ENCODE data around the gene CRYBG1. TPM values are rescaled to one million over a fixed set of nuclear protein-coding genes. Genes with fewer than 3 reads are reported as not detected.
"Not testable (repeated sequence)": the region's sequence is repeated elsewhere in the genome, so short reads cannot be mapped to it uniquely, and the experiment has no call there.

CRYBG1 gene
- total RNA-seq, 1 donor from 2014 or later = 0.06 TPM

DNA sequence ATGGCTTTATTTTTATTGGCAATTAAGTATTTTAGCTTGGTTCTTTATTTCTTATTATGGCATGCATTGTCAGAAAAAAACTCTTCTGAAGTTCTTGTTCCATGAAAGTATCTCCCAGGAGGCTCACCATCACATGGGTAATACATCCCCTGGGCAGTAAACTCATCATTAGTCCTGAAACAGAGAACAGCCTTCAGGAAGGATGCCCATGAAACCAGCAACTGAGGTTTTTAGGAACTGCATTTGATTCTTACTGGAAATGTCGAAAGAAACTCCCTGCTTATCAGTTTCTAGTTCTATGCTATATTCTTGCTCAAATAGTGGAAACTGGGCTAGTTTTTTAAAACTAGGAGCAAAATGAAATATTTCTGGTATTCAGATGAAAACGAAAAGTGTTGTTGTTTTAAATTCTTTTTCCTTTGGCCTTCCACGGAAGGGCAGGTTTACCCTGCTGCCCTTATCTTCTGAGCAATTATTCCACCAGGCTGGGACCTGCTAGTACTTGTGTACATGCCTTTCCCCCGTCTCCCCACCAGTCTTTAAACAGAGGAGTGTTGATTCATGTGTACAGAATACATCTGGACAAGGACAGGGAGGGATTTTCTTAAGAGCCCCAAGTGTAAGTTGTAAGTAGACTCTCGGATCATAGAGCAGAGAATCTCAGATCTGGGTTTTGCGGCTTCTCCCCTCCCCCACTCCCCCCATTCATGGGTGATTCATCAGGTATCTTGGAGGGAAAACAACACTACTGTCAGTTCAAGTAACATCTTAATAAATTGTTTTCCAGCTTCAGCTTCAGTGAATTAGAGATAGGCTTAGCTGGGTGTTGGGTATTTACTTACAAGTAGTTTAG is 187.3 kb downstream of the CRYBG1 start:
- Histone ChIP-seq H3K9ac (no peak overlapping the region), H3K4me3 (no peak overlapping the region), H3K4me1 (no peaks in the 10 kb centered on the region), H3F3A (ENCODE audit: low read depth) (no peaks in the 10 kb centered on the region), H3K4me2 (no peak overlapping the region), H3K36me3 (no peaks in the 10 kb centered on the region), H3K27me3 (no peaks in the 10 kb centered on the region), H3K9me3 (ENCODE audit: low read depth) (no peaks in the 10 kb centered on the region), H3K79me2 (ENCODE audit: low read depth) (no peaks in the 10 kb centered on the region), H3K27ac (no peak overlapping the region), H2AFZ (replicated peaks) (no peak overlapping the region), H4K20me1 (ENCODE audit: low read depth) (no peaks in the 10 kb centered on the region)
- no peak overlapping the region for H3K27ac Mint-ChIP-seq
- H3K27me3 Mint-ChIP-seq (ENCODE audit: insufficient read depth, low read depth) = peaks cover 5% of the 10 kb centered on the region
- DNase-seq (ENCODE audit: low spot score) = no peak
- no peaks in the 10 kb centered on the region for H3K36me3 Mint-ChIP-seq
- no peak for TF ChIP-seq EZH2phosphoT487 (IDR thresholded peaks at IDR 0.05)
- TF ChIP-seq, protein P1, sequence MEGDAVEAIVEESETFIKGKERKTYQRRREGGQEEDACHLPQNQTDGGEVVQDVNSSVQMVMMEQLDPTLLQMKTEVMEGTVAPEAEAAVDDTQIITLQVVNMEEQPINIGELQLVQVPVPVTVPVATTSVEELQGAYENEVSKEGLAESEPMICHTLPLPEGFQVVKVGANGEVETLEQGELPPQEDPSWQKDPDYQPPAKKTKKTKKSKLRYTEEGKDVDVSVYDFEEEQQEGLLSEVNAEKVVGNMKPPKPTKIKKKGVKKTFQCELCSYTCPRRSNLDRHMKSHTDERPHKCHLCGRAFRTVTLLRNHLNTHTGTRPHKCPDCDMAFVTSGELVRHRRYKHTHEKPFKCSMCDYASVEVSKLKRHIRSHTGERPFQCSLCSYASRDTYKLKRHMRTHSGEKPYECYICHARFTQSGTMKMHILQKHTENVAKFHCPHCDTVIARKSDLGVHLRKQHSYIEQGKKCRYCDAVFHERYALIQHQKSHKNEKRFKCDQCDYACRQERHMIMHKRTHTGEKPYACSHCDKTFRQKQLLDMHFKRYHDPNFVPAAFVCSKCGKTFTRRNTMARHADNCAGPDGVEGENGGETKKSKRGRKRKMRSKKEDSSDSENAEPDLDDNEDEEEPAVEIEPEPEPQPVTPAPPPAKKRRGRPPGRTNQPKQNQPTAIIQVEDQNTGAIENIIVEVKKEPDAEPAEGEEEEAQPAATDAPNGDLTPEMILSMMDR (IDR thresholded peaks at IDR 0.05) = no peak
- TF ChIP-seq EZH2 (IDR thresholded peaks at IDR 0.05) = no peak
- H3K4me3 Mint-ChIP-seq = no peak overlapping the region
- peaks cover 4% of the 10 kb centered on the region for H3K4me1 Mint-ChIP-seq
- H3K9me3 Mint-ChIP-seq = no peaks in the 10 kb centered on the region

DNA sequence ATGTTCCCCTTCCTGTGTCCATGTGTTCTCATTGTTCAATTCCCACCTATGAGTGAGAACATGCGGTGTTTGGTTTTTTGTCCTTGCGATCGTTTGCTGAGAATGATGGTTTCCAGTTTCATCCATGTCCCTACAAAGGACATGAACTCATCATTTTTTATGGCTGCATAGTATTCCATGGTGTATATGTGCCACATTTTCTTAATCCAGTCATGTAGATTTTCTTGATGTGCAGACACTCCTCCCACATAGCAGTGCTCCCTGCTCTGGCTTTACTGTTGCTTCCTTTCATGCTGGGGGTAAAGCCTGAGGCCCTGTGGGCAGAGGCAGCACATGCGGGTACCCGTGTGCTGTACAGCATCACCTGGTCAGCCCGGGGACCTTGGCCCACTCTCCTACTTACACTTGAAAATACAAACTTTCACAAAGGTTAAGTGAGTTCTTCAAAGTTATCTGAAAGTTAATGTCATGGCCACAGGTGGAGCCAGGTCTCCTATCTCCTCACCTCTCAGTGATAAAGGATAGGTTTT is 188.5 kb downstream of the CRYBG1 start:
- H4K20me1 ChIP-seq (ENCODE audit: low read depth); H3K9ac ChIP-seq; H2AFZ ChIP-seq (replicated peaks); H3K27me3 Mint-ChIP-seq (ENCODE audit: insufficient read depth, low read depth); H3K4me3 ChIP-seq; H3F3A ChIP-seq (ENCODE audit: low read depth); H3K4me2 ChIP-seq; DNase-seq (ENCODE audit: low spot score); H3K4me3 Mint-ChIP-seq; H3K79me2 ChIP-seq (ENCODE audit: low read depth); H3K4me1 Mint-ChIP-seq; H3K27ac Mint-ChIP-seq; H3K9me3 ChIP-seq (ENCODE audit: low read depth); H3K27ac ChIP-seq; H3K36me3 ChIP-seq; H3K4me1 ChIP-seq; H3K27me3 ChIP-seq; H3K36me3 Mint-ChIP-seq; H3K9me3 Mint-ChIP-seq: not testable (repeated sequence)

- Mint-ChIP-seq H3K4me1 (peaks cover 4% of the 10 kb centered on the region), H3K4me3 (no peak overlapping the region), H3K9me3 (no peaks in the 10 kb centered on the region), H3K36me3 (no peaks in the 10 kb centered on the region), H3K27ac (no peak overlapping the region), H3K27me3 (ENCODE audit: insufficient read depth, low read depth) (peaks cover 5% of the 10 kb centered on the region)
- TF ChIP-seq, protein P1 (IDR thresholded peaks at IDR 0.05) = no peak
- TF ChIP-seq EZH2 (IDR thresholded peaks at IDR 0.05) = no peak
- TF ChIP-seq EZH2phosphoT487 (IDR thresholded peaks at IDR 0.05) = no peak
- no peak overlapping the region for H3K4me3 ChIP-seq
- no peak for DNase-seq (ENCODE audit: low spot score)
- no peaks in the 10 kb centered on the region for H3F3A ChIP-seq (ENCODE audit: low read depth)
- H3K79me2 ChIP-seq (ENCODE audit: low read depth) = no peaks in the 10 kb centered on the region
- H3K36me3 ChIP-seq = no peaks in the 10 kb centered on the region
- H3K4me2 ChIP-seq = no peak overlapping the region
- no peak overlapping the region for H3K9ac ChIP-seq
- H3K27ac ChIP-seq = no peak overlapping the region
- no peaks in the 10 kb centered on the region for H3K9me3 ChIP-seq (ENCODE audit: low read depth)
- no peaks in the 10 kb centered on the region for H3K27me3 ChIP-seq
- no peaks in the 10 kb centered on the region for H4K20me1 ChIP-seq (ENCODE audit: low read depth)
- no peak overlapping the region for H2AFZ ChIP-seq (replicated peaks)
- H3K4me1 ChIP-seq = no peaks in the 10 kb centered on the region
Observed at GRCh38 chr6:106549521-106549920, 189.0 kb downstream of the CRYBG1 start.

GRCh38 chr6:106551155-106551554 is 190.6 kb downstream of the CRYBG1 start:
- no peaks in the 10 kb centered on the region for H3K36me3 Mint-ChIP-seq
- H2AFZ ChIP-seq (replicated peaks) = no peak overlapping the region
- no peak overlapping the region for H3K9ac ChIP-seq
- DNase-seq (ENCODE audit: low spot score) = no peak
- no peaks in the 10 kb centered on the region for H3K27me3 ChIP-seq
- H3K27ac Mint-ChIP-seq = no peak overlapping the region
- no peak overlapping the region for H3K4me3 ChIP-seq
- H3K4me3 Mint-ChIP-seq = no peak overlapping the region
- H3K27me3 Mint-ChIP-seq (ENCODE audit: insufficient read depth, low read depth) = peaks cover 5% of the 10 kb centered on the region
- no peaks in the 10 kb centered on the region for H3F3A ChIP-seq (ENCODE audit: low read depth)
- H3K36me3 ChIP-seq = no peaks in the 10 kb centered on the region
- H4K20me1 ChIP-seq (ENCODE audit: low read depth) = no peaks in the 10 kb centered on the region
- H3K79me2 ChIP-seq (ENCODE audit: low read depth) = no peaks in the 10 kb centered on the region
- H3K9me3 ChIP-seq (ENCODE audit: low read depth) = no peaks in the 10 kb centered on the region
- TF ChIP-seq, protein P1 (IDR thresholded peaks at IDR 0.05) = no peak
- TF ChIP-seq EZH2phosphoT487 (IDR thresholded peaks at IDR 0.05) (no peak), EZH2 (IDR thresholded peaks at IDR 0.05) (no peak)
- H3K9me3 Mint-ChIP-seq = no peaks in the 10 kb centered on the region
- no peak overlapping the region for H3K4me2 ChIP-seq
- H3K4me1 ChIP-seq = no peaks in the 10 kb centered on the region
- H3K27ac ChIP-seq = no peak overlapping the region
- H3K4me1 Mint-ChIP-seq = peaks cover 4% of the 10 kb centered on the region

All from neural progenitor cell (in vitro differentiated cells).